HEK293T (cell line): ENCODE results near the gene CCDC158.

Experiments used
- BHLHE40 ChIP-seq: fragments of 450-650 bp; IDR thresholded peaks from 2 replicates; pipeline ENCODE4 v1.6.1; 2016; ENCODE audit warnings: mild to moderate bottlenecking, moderate library complexity, borderline replicate concordance
- FOXM1 ChIP-seq: fragments of 450-650 bp; IDR thresholded peaks from 2 replicates; pipeline ENCODE4 v1.6.1; 2017; ENCODE audit warnings: mild to moderate bottlenecking, borderline replicate concordance
- SP1 ChIP-seq: fragments of 450-650 bp; IDR thresholded peaks from 2 replicates; pipeline ENCODE4 v1.6.1; 2017
- SUZ12 ChIP-seq: fragments of 450-650 bp; IDR thresholded peaks from 2 replicates; pipeline ENCODE4 v1.6.1; 2016; ENCODE audit warnings: mild to moderate bottlenecking
- TARDBP ChIP-seq: fragments of 450-650 bp; IDR thresholded peaks from 2 replicates; pipeline ENCODE4 v1.6.1; 2016

GRCh38 chr4:76365636-76366035 lies 55.3 kb downstream of the CCDC158 start:
- TF ChIP-seq BHLHE40: no peak
- no peak for TF ChIP-seq SP1
- no peak for TF ChIP-seq FOXM1
- no peak for TF ChIP-seq SUZ12
- no peak for TF ChIP-seq TARDBP
